ENCODE results near the gene LGALS7. TPM values are rescaled to one million over a fixed set of nuclear protein-coding genes. Genes with fewer than 3 reads are reported as not detected.

The LGALS7 gene
- total RNA-seq, 1 experiment from 2014 or later = not detected

DNA sequence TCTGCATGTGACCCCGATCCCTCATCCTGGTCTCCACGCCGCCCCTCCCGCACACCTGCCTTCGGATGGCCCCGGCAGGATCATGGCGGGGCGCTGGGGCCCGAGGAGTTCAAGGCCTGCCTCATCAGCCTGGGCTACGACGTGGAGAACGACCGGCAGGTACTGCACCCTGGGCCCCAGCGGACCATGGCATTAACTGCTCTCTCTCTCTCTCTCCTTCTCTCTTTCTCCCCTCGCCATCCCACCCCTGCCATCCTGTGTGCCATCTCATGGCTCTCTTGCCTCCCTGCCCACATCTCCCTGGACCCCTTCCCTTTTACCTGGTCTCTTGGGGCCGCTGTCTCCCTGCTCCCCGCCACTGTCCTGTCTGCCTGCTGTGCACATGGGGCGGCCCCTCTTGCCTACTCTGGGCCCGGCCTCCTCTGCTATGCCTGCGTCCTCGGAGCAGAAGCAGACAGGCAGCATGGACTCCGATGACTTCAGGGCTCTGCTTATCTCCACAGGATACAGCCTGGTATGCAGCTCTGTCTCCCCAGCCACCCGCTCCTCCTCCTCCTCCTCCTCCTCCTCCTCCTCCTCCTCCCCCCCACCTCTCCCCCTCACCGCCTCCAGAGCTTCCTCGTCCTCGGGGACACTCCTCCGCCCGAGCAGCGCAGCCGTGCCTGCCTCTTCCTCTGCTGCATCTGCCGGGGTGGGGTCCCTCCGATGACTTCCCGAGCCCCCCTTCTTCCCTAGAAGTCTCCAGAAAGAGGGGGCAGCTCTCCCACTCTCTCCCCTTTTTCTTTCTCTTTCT is 45.3 kb downstream of the LGALS7 start:
- no peak for DNase-seq (ENCODE audit: low read depth)

DNA sequence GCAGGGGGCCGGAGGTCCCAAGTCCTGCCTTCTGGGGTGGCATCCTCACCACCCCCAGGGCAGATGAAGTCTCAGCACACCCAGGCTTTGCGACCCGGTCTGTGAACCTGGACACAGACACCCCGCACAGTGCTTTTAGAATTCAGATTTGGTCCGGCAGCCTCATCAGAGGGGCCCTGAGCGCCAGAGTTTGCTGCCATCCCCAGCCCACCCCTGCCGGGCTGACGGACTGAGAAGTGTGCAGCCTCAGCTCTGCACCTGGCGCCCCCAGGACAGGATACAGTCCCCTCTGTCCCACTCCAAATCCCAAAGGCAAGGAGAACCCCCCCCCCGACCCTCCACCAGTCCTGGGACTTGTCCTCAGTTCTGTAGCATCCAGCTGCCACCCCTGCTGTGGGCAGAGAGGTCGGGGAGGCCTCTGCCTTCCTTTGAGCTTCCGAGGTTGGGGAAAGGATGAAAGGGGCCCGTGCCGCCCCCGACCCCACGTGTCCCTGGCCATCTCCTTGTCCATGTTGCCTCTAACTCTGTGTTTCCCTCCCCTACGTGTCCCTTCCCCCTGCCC is 45.9 kb downstream of the LGALS7 start:
- no peak for DNase-seq (ENCODE audit: low read depth)

DNA sequence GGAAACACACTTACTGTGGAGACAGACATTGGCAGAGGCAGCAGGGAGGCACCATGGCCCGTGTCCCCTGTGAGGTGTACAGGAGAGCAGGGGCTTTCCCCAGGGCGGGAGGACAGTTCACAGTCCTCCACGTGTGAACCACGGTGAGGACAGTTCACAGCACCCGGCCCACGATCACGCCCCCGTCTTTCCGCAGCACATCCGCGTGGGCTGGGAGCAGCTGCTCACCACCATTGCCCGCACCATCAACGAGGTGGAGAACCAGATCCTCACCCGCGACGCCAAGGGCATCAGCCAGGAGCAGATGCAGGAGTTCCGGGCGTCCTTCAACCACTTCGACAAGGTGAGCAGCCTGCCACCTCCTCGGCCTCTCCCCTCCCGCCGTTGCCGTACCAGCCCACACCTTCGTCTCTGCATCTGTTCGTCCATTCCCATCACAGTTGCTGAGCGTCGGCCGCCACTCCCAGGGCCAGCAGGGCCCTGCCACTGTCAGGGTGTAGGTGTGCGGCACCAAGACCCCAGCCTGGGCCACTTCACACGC is 46.5 kb downstream of the LGALS7 start:
- DNase-seq (ENCODE audit: low read depth) = no peak

DNA sequence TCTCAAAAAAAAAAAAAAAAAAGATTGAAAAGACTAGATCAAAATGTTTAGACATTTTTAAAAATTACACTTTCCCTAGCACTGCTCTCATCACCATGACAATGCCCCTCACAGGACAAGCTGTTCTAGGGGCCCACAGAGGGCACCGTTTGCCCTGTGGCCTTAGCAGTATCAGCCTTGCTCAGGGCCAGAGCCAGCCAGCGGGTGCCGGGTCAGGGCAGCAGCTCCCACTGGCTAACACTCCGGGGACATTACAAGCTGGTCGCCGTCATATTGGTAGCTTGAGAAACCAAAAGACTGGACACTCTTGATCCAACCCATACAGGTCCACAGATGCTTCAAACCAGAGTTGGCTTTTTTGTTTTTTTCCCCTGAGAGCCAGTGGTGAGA is 47.0 kb downstream of the LGALS7 start:
- DNase-seq (ENCODE audit: low read depth) = no peak

DNA sequence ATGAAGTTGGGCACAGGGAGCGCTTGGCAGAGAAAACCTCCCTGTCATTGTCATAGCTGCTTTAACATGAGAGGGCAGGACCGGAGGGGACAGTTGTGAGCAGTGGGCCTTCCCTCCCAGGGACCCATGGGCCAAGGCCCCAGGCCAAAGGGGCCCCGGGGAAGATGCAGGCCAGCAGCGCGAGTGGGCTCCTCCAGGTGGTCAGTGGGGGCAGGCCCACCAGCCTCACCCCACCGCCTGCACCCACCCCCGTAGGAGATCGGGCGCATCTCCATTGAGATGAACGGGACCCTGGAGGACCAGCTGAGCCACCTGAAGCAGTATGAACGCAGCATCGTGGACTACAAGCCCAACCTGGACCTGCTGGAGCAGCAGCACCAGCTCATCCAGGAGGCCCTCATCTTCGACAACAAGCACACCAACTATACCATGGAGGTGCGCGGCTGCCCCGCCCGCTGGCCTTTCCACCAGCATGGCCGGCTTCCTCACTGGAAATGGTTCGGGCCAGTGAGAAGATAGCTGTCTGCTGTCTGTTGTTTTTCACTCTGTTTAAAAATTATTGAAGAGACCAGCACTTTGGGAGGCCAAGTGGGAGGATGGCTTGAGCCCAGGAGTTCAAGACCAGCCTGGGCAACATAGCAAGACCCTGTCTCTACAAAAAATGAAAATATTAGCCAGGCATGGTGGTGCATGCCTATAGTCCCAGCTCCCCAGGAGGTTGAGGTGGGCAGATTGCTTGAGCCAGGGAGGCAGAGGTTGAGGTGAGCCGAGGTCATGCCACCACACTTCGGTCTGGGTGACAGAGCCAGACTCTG is 47.6 kb downstream of the LGALS7 start:
- no peak for DNase-seq (ENCODE audit: low read depth)

DNA sequence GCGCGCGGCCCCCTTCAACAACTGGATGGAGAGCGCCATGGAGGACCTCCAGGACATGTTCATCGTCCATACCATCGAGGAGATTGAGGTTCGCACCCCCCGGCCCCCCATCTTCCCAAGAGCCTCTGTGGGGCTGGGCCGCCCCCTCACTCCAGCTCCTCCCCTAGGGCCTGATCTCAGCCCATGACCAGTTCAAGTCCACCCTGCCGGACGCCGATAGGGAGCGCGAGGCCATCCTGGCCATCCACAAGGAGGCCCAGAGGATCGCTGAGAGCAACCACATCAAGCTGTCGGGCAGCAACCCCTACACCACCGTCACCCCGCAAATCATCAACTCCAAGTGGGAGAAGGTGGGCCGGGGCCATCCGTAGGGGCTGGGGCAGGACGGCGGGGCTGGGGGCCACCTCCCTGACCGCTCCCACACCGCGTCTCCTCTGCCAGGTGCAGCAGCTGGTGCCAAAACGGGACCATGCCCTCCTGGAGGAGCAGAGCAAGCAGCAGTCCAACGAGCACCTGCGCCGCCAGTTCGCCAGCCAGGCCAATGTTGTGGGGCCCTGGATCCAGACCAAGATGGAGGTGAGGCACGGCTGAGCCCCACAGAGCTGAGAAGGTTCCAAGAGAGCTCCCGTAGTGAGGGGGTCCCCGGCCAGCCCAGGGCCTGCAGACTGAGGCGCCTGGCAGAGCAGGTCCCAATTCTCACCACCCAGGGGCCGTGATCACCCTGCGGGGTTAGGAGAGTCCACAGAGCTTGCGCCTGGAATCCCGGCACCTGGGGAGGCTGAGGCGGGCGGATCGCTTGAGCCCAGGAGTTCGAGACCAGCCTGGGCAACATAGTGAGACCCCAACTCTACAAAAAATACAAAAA is 49.1 kb downstream of the LGALS7 start:
- no peak for DNase-seq (ENCODE audit: low read depth)

DNA sequence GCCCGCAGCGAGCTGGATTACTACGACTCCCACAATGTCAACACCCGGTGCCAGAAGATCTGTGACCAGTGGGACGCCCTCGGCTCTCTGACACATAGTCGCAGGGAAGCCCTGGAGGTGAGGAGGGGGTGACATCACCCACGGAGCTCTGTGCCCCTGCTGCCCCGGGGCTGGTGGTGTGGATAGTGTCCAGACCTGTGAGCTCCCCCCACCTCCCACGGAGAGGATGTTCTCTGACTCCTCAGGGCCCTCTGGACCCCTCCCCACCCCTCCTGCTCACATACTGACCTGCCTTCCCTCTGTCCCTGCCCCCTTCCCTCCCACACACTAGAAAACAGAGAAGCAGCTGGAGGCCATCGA is 49.7 kb downstream of the LGALS7 start:
- DNase-seq (ENCODE audit: low read depth) = no peak

DNA sequence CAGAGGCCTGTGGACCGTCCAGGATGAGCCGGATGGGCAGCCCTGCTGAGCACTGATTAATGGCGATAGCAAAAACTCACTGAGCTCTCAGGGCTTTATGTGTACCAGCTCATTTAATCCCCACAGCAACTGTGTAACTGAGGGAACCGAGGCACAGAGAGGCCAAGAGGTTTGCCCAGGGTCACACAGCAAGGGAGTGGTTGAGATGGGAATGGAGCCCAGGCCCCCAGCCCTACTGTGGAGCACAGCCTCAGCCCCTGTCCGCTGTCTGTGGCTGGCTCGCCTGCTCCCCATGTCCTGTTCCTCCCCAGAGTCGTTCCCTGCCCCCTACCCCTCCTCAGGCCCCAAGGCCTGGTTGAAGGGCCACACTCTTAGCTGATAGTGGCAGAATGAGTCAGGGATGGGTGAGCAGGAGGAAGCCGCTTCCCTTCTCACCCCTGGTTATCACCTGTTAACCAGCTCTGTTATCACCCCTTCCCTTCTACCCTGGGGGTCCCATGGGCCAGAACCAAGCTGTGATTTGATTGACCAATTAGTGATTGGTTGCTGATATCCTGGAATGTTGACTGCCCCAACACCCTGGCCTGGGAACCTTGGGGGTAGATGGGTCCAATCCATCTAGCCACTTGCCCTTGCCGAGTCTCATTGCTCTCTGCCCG is 50.2 kb downstream of the LGALS7 start:
- no peak for DNase-seq (ENCODE audit: low read depth)

DNA sequence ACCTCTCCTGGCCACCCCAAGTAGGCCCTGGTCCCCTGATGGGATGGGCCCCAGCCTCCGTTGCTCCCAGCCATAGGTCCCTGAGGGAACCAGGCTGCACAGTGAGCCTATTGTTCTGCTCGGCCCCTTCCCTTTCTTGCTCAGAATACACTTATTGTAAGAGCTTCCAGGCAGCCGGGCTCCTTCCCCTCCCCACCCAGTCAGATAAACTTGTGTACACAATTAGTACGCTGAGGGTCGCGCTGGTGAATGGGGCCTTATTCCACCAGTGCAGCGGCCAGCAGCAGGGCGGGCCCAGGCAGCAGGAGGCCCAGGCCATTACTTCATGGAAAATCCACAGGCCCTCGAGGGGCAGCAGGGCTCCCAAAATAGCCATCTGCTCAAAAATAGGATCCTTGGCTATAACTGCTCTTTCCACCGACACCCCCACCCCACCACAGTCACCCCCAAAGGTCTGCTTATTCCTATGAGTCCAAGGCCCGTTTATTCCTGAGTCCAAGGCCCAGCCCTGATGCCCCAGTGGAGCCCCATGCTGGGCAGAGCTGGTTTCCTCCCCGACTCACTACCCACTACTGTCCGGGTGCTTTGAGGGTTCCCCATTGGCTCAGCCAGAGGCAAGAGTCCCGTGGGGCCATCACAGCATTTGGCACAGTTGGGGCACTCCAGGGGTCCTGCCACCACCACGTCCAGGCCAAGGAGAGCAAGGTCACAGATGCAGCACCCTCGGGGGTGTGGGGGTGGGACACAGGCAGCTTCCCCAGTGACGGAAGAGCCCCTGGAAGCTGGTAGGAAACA is 51.1 kb downstream of the LGALS7 start:
- no peak for DNase-seq (ENCODE audit: low read depth)

DNA sequence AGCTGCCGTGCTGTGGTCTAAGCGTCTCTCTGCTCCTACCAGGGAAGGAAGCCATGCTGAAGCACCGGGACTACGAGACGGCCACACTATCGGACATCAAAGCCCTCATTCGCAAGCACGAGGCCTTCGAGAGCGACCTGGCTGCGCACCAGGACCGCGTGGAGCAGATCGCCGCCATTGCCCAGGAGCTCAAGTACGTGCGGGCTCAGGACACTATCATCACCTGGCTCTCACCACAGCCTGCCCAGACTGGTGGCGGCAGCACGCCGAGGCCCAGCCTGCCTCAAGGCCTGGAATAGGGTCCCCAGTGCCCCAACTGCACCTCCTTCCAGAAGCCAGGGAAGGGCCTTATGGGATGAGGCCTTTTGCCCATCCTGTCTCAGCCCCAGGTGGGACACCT is 51.8 kb downstream of the LGALS7 start:
- DNase-seq (ENCODE audit: low read depth) = no peak

Other genes starting within 250 kb of the LGALS7 start
- gene MAP4K1, start 155.6 kb downstream of the LGALS7 start, total RNA-seq (2014; rRNA removed; shearing (Covaris generic)) = 0.22 TPM in 1 of 2 replicates, not detected in the other
- 615 and 648 TPM in 2 replicates for gene EIF3K, start 154.3 kb downstream of the LGALS7 start, total RNA-seq (2014; rRNA removed; shearing (Covaris generic))
- 271 and 536 TPM in 2 replicates for gene ACTN4, start 125.9 kb downstream of the LGALS7 start, total RNA-seq (2014; rRNA removed; shearing (Covaris generic))
- gene CAPN12, start 29.0 kb downstream of the LGALS7 start, total RNA-seq (2014; rRNA removed; shearing (Covaris generic)) = 1.0 TPM in 2 replicates
- gene LGALS7B, start 15.7 kb upstream of the LGALS7 start, total RNA-seq (2014; rRNA removed; shearing (Covaris generic)) = not detected in 2 replicates
- gene LGALS4, start 39.4 kb upstream of the LGALS7 start, total RNA-seq (2014; rRNA removed; shearing (Covaris generic)) = not detected in 2 replicates
- 31.9 and 33.0 TPM in 2 replicates for gene ECH1, start 58.3 kb upstream of the LGALS7 start, total RNA-seq (2014; rRNA removed; shearing (Covaris generic))
- 208 and 271 TPM in 2 replicates for gene HNRNPL, start 76.5 kb upstream of the LGALS7 start, total RNA-seq (2014; rRNA removed; shearing (Covaris generic))
- 0.57 and 1.0 TPM in 2 replicates for gene RINL, start 104.8 kb upstream of the LGALS7 start, total RNA-seq (2014; rRNA removed; shearing (Covaris generic))
- 63.3 and 77.1 TPM in 2 replicates for gene SIRT2, start 126.1 kb upstream of the LGALS7 start, total RNA-seq (2014; rRNA removed; shearing (Covaris generic))
- 16.5 and 27.5 TPM in 2 replicates for gene NFKBIB, start 126.5 kb upstream of the LGALS7 start, total RNA-seq (2014; rRNA removed; shearing (Covaris generic))
- not detected in 2 replicates for gene CCER2, start 138.7 kb upstream of the LGALS7 start, total RNA-seq (2014; rRNA removed; shearing (Covaris generic))
- 15.4 and 20.2 TPM in 2 replicates for gene SARS2, start 157.2 kb upstream of the LGALS7 start, total RNA-seq (2014; rRNA removed; shearing (Covaris generic))
- gene MRPS12, start 157.4 kb upstream of the LGALS7 start, total RNA-seq (2014; rRNA removed; shearing (Covaris generic)) = 57.5 and 76.6 TPM in 2 replicates
- gene FBXO17, start 202.2 kb upstream of the LGALS7 start, total RNA-seq (2014; rRNA removed; shearing (Covaris generic)) = 10.8 and 15.3 TPM in 2 replicates

Data from M059J (cell line).